Upper lobe of right lung (tissue), 1 donor: ENCODE measurements around the gene PIAS4. TPM values are rescaled to one million over a fixed set of nuclear protein-coding genes. Genes with fewer than 3 reads are reported as not detected.
"Not testable (repeated sequence)": the region's sequence is repeated elsewhere in the genome, so short reads cannot be mapped to it uniquely, and the experiment has no call there.

Experiments
- ATAC-seq: fragments of 200-7000 bp; cut with Tn5 transposase; one replicate; pipeline ENCODE4 v1.9.1; 2020; ENCODE audit warnings: mild to moderate bottlenecking, moderate library complexity
- DNase-seq: peaks from one replicate; pipeline ENCODE4 v3.0.0-alpha.2; 2020
- H3K27ac ChIP-seq: fragments of 200-600 bp; one replicate; pipeline ENCODE4 v1.8.0; 2022
- H3K27me3 ChIP-seq: fragments of 200-600 bp; one replicate; pipeline ENCODE4 v1.8.0; 2022; ENCODE audit warnings: mild to moderate bottlenecking
- H3K36me3 ChIP-seq: fragments of 200-600 bp; one replicate; pipeline ENCODE4 v1.8.0; 2022
- H3K4me1 ChIP-seq: fragments of 200-600 bp; one replicate; pipeline ENCODE4 v1.8.0; 2022
- H3K4me3 ChIP-seq: fragments of 200-600 bp; one replicate; pipeline ENCODE4 v1.8.0; 2022; ENCODE audit warnings: mild to moderate bottlenecking
- H3K9me3 ChIP-seq: fragments of 200-600 bp; one replicate; pipeline ENCODE4 v1.8.0; 2022
- CTCF ChIP-seq: fragments of 200-600 bp; IDR thresholded peaks from one replicate; pipeline ENCODE4 v1.8.0; 2022; ENCODE audit warnings: antibody characterized with exemption
- intact Hi-C: fragments of 100-400 bp; cut with DNase I; formaldehyde crosslinking; loops from one replicate; pipeline ENCODE4 v1.11.0; 2022
- total RNA-seq: library from RNA; stranded (reverse); fragmentation: NEBNext Ultra II Directional; extraction: Animal tissue kit (Norgen Biotek cat#: 25700); gene quantifications from one replicate; pipeline ENCODE4 v1.2.1, GENCODE V29; 2021
- donor health status: DM: no; HTN: yes; CAD: no; lungs with severe emphysema.

PIAS4 gene
- total RNA-seq, 1 donor from 2014 or later = 25.4 TPM

- Histone ChIP-seq H3K27ac (no peak overlapping the region), H3K4me3 (no peak overlapping the region), H3K36me3 (peaks cover 19% of the 10 kb centered on the region), H3K27me3 (no peaks in the 10 kb centered on the region), H3K9me3 (no peaks in the 10 kb centered on the region), H3K4me1 (peaks cover 39% of the 10 kb centered on the region)
- intact Hi-C loops = no loop called here
- no peak for DNase-seq
- no peak for TF ChIP-seq CTCF
- ATAC-seq = no peak
Observed at GRCh38 chr19:4009990-4010807, 2.7 kb downstream of the PIAS4 start.

- Histone ChIP-seq H3K4me3 (no peak overlapping the region), H3K4me1 (peaks cover 39% of the 10 kb centered on the region), H3K27ac (no peak overlapping the region), H3K36me3 (peaks cover 19% of the 10 kb centered on the region), H3K9me3 (no peaks in the 10 kb centered on the region), H3K27me3 (no peaks in the 10 kb centered on the region)
- ATAC-seq = no peak
- intact Hi-C loops = no loop called here
- DNase-seq = no peak
- TF ChIP-seq CTCF = no peak
Observed at GRCh38 chr19:4010808-4011110, 3.2 kb downstream of the PIAS4 start.

- DNase-seq, H3K9me3 ChIP-seq, H3K4me3 ChIP-seq, intact Hi-C loops, ATAC-seq, H3K27me3 ChIP-seq, H3K27ac ChIP-seq: not testable (repeated sequence)
- peaks cover 19% of the 10 kb centered on the region for H3K36me3 ChIP-seq
- peaks cover 39% of the 10 kb centered on the region for H3K4me1 ChIP-seq
Observed at GRCh38 chr19:4011430-4011829, 3.9 kb downstream of the PIAS4 start.

GRCh38 chr19:4012092-4012974 is 4.8 kb downstream of the PIAS4 start:
- ATAC-seq = no peak
- Histone ChIP-seq H3K4me1 (peaks cover 35% of the 10 kb centered on the region), H3K27ac (no peak overlapping the region), H3K36me3 (peaks cover 19% of the 10 kb centered on the region), H3K4me3 (no peak overlapping the region), H3K27me3 (no peaks in the 10 kb centered on the region), H3K9me3 (no peaks in the 10 kb centered on the region)
- intact Hi-C loops = no loop called here
- no peak for DNase-seq
- no peak for TF ChIP-seq CTCF

- Histone ChIP-seq H3K27ac (no peak overlapping the region), H3K4me3 (no peak overlapping the region), H3K36me3 (peaks cover 22% of the 10 kb centered on the region), H3K27me3 (no peaks in the 10 kb centered on the region), H3K9me3 (no peaks in the 10 kb centered on the region), H3K4me1 (peaks cover 35% of the 10 kb centered on the region)
- TF ChIP-seq CTCF = no peak
- DNase-seq = peak; percentile 63
- intact Hi-C loops = no loop called here
- ATAC-seq = no peak
Observed at GRCh38 chr19:4012975-4013634, 5.6 kb downstream of the PIAS4 start.
